Neutrophil (primary cell): ENCODE data around the gene TBC1D19.
"Not testable (repeated sequence)": the region's sequence is repeated elsewhere in the genome, so short reads cannot be mapped to it uniquely, and the experiment has no call there.

ENCODE experiments used
- H3K27ac ChIP-seq: fragments of 200-600 bp; sonication (generic); 2 replicates; pipeline ENCODE4 v1.5.1; 2016; ENCODE audit warnings: mild to moderate bottlenecking, moderate library complexity
- H3K27me3 ChIP-seq: fragments of 200-600 bp; sonication (generic); 2 replicates; pipeline ENCODE4 v1.6.0; 2016; ENCODE audit warnings: mild to moderate bottlenecking
- H3K36me3 ChIP-seq: fragments of 200-600 bp; sonication (generic); 2 replicates; pipeline ENCODE4 v1.5.1; 2017
- H3K4me1 ChIP-seq, 2 experiments: fragments of 200-600 bp in 1 of 2; sonication (generic) in 1 of 2; 1 replicate in 1 of 2; 2 replicates in 1 of 2; pipeline versions ENCODE4 v1.5.1 to v1.6.1; 2013 to 2016; ENCODE audit warnings: low read depth in 1 of 2, low read length in 1 of 2, mild to moderate bottlenecking in 1 of 2, moderate library complexity in 1 of 2; ENCODE audit not compliant: control insufficient read depth in 1 of 2, insufficient read depth in 1 of 2
- H3K4me3 ChIP-seq, 2 experiments: fragments of 200-600 bp in 1 of 2; sonication (generic) in 1 of 2; 1 replicate in 1 of 2; 2 replicates in 1 of 2; pipeline ENCODE4 v1.5.1; 2013 to 2016; ENCODE audit warnings: low read depth in 1 of 2, low read length in 1 of 2, mild to moderate bottlenecking in 1 of 2, moderate library complexity in 1 of 2
- H3K9me3 ChIP-seq: fragments of 200-600 bp; sonication (generic); 2 replicates; pipeline ENCODE4 v1.5.1; 2016
- TF ChIP-seq, protein P1 (sequence below): fragments of 200-600 bp; sonication (generic); IDR thresholded peaks from 2 replicates; pipeline ENCODE4 v1.5.1; 2016; ENCODE audit warnings: antibody characterized with exemption

The TBC1D19 gene

DNA sequence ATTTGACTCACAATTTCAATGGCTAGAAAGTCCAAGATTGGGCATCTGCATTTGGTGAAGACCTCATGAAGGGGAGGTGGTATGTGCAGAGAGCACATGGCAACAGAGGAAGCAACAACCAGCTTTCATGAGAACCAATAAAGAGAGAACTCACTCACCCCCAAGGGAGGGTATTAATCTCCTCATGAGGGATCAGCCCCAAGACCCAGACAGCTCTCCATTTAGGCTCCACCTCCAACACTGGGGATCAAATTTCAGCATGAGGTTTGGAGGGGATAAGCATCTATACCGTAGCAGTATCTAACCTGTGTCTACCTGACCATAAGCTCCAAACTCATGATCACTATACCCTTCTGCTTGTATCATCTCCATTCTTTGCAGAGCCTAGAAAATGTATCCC is 9.3 kb upstream of the TBC1D19 start:
- peaks cover 23% of the 10 kb centered on the region for H3K27me3 ChIP-seq
- no peaks in the 10 kb centered on the region for H3K9me3 ChIP-seq
- H3K27ac ChIP-seq, result no peak overlapping the region
- no peak overlapping the region for H3K4me3 ChIP-seq
- H3K4me1 ChIP-seq, result no peaks in the 10 kb centered on the region
- no peaks in the 10 kb centered on the region for H3K36me3 ChIP-seq
- TF ChIP-seq, protein P1, sequence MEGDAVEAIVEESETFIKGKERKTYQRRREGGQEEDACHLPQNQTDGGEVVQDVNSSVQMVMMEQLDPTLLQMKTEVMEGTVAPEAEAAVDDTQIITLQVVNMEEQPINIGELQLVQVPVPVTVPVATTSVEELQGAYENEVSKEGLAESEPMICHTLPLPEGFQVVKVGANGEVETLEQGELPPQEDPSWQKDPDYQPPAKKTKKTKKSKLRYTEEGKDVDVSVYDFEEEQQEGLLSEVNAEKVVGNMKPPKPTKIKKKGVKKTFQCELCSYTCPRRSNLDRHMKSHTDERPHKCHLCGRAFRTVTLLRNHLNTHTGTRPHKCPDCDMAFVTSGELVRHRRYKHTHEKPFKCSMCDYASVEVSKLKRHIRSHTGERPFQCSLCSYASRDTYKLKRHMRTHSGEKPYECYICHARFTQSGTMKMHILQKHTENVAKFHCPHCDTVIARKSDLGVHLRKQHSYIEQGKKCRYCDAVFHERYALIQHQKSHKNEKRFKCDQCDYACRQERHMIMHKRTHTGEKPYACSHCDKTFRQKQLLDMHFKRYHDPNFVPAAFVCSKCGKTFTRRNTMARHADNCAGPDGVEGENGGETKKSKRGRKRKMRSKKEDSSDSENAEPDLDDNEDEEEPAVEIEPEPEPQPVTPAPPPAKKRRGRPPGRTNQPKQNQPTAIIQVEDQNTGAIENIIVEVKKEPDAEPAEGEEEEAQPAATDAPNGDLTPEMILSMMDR, result no peak

GRCh38 chr4:26576231-26576739 is 7.6 kb upstream of the TBC1D19 start:
- Histone ChIP-seq H3K27ac (no peak overlapping the region), H3K4me3 (no peak overlapping the region), H3K27me3 (peaks cover 23% of the 10 kb centered on the region), H3K9me3 (no peaks in the 10 kb centered on the region), H3K4me1 (no peaks in the 10 kb centered on the region), H3K36me3 (no peaks in the 10 kb centered on the region)
- TF ChIP-seq, protein P1, result no peak

- TF ChIP-seq, protein P1, result no peak
- Histone ChIP-seq H3K4me1 (no peaks in the 10 kb centered on the region), H3K36me3 (no peaks in the 10 kb centered on the region), H3K27ac (no peak overlapping the region), H3K9me3 (no peaks in the 10 kb centered on the region), H3K4me3 (no peak overlapping the region), H3K27me3 (peaks cover 23% of the 10 kb centered on the region)
Observed at GRCh38 chr4:26577066-26577465, 6.8 kb upstream of the TBC1D19 start.

DNA sequence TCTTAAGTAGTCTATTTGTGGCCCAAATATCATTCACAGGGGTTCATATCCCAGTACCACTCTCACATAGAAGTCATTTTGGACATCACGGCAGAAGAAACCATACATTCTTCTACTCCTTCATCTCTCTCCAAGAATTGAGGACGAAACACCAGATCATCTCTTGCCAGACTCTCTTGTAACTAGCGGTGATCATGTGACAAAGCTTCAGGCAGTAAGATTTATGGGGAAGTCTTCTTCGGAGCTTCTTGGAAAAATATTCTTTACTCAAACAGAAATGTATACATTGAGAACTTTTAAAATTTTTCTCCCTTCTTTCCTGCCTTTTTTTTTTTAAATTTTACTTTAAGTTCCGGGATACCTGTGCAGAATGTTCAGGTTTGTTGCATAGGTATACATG is 4.7 kb upstream of the TBC1D19 start:
- Histone ChIP-seq H3K27ac (no peak overlapping the region), H3K4me3 (no peak overlapping the region), H3K4me1 (peaks cover 7 to 11% of the 10 kb centered on the region in 2 experiments), H3K27me3 (peaks cover 23% of the 10 kb centered on the region), H3K9me3 (no peaks in the 10 kb centered on the region), H3K36me3 (no peaks in the 10 kb centered on the region)
- TF ChIP-seq, protein P1, result no peak

DNA sequence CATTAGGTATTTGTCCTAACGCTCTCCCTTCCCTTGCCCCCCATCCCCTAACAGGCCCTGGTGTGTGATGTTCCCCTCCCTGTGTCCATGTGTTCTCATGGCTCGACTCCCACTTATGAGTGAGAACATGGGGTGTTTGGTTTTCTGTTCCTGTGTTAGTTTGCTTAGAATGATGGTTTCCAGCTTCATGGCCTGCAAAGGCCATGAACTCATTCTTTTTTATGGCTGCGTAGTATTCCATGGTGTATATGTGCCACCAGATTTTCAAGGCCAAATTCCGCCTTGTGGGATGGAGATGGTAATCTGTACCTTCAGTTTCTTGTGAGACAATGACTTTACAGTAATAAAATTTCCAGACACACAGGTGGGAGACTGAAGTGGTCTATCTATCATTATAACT is 2.5 kb upstream of the TBC1D19 start:
- Histone ChIP-seq H3K27me3 (peaks cover 11% of the 10 kb centered on the region), H3K4me1 (peaks cover 14 to 17% of the 10 kb centered on the region in 2 experiments)
- H3K9me3 ChIP-seq, H3K27ac ChIP-seq, H3K4me3 ChIP-seq, H3K36me3 ChIP-seq: not testable (repeated sequence)

DNA sequence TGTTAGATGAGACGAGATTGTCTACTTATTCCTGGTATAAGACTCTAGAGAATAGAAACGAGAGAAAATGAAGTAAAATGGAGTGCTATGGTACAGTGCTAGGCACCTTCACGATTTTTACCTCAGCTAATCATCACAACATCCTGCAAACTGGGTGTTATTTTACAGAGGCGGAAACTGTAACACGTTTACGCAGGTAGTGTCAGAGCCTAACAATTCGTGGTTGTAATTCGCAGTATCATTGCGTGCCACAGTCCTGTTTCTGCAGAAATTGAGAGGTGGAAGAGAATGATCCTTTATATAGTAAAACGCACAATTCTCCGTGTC is 383 bp upstream of the TBC1D19 start:
- H3K4me3 ChIP-seq, result peak overlapping the region; percentile 60 to 70
- H3K9me3 ChIP-seq, result no peaks in the 10 kb centered on the region
- H3K27ac ChIP-seq, result peak overlapping the region; percentile 53
- TF ChIP-seq, protein P1, result no peak
- H3K36me3 ChIP-seq, result no peaks in the 10 kb centered on the region
- peaks cover 14 to 17% of the 10 kb centered on the region in 2 experiments for H3K4me1 ChIP-seq
- no peaks in the 10 kb centered on the region for H3K27me3 ChIP-seq
